ENCODE results near the gene OGT.
A peak's percentile ranks its signal among the peaks of the same experiment; 100 is the strongest.

Gene OGT

DNA sequence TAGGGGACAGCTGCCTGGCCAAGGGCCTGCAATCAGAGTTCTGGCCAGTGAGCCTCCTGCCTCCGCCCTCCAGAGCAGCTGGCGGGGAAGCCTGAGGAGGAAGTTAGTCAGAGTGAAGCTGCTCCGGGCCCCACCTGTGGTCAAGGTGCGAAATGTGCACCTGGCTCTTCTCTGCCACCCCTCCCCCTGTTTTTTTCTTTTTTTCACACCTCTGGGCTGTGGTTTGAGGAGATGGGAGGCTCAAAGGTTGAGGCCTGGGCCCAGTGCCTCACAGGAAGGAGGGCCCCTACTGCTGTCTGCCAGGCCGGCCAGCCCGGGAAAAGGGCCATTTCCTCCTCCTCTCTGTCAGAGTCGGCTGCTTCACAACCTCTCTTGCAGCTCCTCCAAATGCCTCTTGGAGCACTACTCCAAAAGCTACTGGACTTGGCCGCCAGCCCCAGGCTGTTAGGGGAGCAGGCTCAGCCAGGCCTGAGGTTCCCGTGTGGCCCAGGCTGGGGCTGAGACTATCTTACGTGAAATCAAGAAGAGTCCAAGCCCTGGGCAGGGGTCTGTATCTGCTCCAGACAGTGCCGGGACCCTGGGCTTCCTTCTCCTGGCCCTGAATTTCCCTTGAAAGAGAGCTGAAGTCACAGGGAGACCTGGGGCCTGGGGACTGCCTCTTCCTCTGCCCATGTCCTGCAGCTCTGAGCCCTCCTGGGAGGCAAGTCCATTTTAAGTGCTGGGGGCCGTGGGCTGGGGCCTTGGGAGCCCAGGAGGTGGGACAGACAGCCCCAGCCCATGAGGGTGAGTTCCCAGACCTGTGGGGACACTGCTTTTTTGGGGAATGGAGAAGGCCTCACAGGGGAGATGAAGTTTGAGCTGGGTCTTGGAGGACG, 89.9 kb downstream of the OGT start:
- DNase-seq (ENCODE audit: low spot score): no peak

DNA sequence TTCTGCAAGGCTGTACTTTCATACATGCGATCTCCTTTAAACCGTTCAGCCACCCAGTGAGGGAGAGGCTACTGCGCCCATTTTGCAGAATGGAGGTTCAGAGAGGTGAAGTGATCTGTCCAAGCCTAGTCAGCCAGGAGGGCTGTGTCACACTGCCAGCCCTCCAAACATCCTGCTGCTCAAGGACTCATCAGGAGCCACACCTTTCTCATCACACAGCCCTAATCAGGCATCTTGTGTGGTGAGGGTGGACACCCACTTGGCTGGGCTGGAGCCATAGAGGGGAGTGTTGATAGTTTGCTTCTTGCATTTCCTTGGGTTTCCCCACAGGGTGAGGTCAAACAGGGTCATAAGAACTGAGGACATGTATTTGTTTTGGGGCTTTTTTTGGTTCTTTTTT, 90.8 kb downstream of the OGT start:
- no peak for DNase-seq (ENCODE audit: low spot score)

DNA sequence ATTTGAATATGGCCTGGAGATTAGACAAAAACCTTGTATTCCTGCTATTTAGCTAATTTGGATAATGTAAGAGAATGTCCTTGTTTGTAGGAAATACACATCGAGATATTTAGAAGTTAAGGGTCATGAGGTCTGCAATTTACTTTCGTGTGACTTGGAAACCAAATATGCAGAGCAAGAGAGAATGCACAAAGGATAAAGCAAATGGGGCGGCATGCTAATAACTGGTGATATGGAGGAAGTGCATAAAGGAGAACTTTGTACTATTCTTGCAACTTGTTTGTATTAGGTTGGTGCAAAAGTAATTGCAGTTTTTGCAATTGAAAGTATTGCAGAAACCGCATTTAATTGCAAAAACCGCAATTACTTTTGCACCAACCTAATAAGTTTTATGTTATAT, 92.6 kb downstream of the OGT start:
- peak; percentile 38 for DNase-seq (ENCODE audit: low spot score)
